Brain pericyte (primary cell): ENCODE measurements around the gene FGD5.
A peak's percentile ranks its signal among the peaks of the same experiment; 100 is the strongest.
"Not testable (repeated sequence)": the region's sequence is repeated elsewhere in the genome, so short reads cannot be mapped to it uniquely, and the experiment has no call there.

Experiments
- DNase-seq: peaks from one replicate; pipeline ENCODE4 v3.0.0-alpha.2; 2012; ENCODE audit warnings: low read depth, low spot score

Gene FGD5

GRCh38 chr3:14902719-14903118 is 84.0 kb downstream of the FGD5 start:
- DNase-seq, result no peak

- not testable (repeated sequence) for DNase-seq
These were observed 84.7 kb downstream of the FGD5 start for GRCh38 chr3:14903501-14903900.

- no peak for DNase-seq
These were observed 86.4 kb downstream of the FGD5 start for GRCh38 chr3:14905055-14905657.

DNA sequence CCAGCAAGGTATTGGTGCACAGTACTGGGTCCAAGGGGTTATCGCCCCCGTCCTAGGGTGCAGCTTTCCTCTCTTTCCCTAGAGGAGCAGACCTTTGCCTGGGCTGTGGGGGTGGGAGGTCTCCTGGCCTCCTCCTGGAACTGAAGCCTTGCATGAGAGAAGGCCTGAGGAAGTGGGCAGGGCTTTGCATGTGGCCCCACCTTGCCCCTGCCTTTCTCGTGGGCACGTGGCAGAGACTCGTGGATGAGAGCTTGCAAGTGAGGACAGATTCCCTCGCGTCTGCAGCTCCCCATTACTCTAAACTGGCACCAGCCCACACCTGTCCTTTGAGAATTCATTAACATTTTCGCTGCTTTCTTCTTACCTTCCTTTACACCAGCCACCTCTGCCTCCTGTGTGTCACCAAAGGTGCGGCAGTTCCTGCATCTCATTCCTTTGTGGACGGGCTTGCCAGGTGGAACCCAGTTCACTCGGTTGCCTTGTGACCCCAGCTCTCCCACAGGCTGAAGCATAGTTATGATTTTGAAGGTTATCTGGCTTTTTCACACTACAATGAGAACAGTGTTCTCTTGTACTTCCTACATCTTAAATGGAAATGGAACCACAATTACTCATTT is 87.7 kb downstream of the FGD5 start:
- no peak for DNase-seq

DNA sequence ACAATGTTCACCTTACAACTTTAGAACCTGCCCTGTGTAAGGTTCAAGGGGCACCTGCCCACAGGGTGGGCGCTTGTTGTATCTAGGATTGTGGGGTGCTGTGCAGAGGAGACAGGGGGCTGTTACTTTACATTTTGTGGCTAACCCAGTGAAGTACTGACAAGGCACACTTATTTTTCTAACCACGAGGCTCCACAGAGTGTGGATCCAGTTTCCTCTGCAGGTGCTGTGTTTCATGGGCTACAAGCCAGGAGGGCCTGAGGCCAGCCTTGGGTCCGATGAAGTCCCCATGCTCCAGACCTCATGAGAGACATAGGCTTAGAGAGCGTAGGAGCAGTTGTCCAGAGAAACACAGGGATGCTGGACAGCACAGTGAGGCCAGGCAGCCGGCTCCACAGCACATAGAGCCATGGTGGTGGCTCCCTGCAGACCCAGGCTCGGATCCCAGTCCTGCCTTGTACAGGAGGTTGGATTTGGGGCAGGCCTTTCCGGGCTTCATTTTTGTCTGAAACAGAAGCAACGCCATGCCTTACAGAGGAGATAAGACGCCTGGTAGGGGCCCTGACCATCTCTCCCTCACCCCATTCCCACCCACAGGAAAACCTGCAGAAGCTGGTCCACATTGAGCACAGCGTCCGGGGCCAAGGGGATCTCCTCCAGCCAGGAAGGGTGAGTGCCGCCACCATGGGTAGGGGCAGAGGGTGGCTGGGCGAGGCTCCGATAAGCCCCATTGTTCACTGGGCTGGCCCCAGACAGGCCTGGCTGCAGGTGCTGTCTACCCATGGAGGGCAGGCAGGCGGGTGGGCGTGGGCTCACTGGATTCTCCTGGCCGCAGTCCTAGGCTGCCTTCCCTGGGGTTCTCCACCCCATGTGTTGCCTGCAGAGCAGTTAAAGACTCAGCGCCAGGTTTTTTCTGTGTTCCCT is 88.5 kb downstream of the FGD5 start:
- no peak for DNase-seq

DNA sequence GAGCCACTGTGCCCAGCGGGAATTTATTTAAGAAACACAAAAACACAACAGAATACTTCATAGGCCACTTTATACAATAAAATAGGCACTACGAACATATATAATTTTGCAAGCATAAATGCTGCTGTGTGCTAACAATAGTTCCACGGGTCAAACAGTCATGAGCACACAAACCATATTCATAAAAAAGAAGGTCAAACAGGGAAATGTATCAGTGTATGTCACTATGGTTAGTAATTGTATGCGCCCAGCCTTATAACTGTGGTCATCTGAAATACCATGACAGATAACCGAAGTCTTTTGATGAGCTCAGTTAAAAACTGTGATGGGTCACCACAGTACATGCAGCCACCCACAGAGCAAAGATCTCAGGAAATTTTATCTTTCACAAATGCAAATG is 90.5 kb downstream of the FGD5 start:
- DNase-seq, result no peak

DNA sequence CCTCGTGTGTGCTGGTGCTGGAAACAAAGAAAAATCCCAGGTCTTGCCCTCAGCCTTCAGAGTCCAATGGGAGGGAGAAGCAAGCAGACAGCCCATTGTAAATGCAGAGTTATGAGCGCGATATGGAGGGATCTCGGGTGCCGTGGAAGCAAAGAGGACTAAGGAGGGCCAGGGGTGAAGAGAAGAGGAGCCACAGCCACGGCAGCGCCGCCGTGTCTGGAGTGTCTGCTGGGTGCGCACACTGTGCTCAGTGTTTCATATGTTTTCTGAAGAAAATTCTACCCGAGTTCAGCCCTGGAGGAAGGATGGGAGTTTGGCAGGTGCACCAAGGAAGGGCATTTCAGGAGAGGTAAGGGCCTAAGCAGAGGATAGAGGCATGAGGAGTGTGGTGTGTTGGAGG is 92.9 kb downstream of the FGD5 start:
- DNase-seq, result no peak

DNA sequence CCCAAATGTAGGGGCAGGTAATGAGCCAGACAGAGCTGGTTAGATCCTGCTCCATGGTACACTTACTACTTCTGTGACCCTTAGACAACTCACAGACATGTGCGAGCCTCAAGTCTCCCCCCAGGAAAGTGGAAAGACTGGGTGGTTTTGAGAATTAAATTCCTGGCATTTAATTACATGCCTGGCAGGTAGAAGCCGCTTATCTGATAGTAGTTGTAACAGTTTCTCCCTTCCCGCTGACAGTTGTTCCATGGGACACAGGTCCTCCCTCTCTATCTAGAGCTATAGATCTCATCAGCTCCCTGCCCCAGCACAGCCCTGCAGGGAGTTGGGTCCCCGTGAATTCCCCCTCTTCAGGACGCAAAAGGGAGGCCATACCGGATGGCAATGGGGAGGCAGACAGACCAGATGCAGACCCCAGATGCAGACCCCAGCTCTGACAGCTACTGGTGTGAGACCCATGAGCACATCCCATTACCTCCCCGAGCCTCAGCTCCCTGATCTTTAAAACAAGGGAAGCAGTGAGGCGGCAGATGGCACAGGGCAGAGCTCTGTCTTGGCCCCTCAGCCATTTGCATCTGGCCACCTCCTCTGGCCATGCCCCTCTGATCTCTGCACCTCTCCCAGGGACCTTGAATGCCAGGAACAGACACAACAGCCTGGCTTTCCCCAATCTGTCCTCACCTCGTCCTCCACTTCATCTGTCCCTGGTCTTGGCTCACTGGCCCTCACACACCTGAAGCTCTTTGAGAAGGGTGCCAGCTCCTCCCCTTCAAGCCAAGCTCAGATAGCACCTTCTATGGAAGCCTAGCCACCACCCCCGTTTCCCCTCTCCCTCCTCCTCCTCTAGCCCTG is 94.5 kb downstream of the FGD5 start:
- no peak for DNase-seq

GRCh38 chr3:14913926-14914778 is 95.4 kb downstream of the FGD5 start:
- DNase-seq, result no peak

GRCh38 chr3:14914779-14915117 is 96.0 kb downstream of the FGD5 start:
- no peak for DNase-seq

DNA sequence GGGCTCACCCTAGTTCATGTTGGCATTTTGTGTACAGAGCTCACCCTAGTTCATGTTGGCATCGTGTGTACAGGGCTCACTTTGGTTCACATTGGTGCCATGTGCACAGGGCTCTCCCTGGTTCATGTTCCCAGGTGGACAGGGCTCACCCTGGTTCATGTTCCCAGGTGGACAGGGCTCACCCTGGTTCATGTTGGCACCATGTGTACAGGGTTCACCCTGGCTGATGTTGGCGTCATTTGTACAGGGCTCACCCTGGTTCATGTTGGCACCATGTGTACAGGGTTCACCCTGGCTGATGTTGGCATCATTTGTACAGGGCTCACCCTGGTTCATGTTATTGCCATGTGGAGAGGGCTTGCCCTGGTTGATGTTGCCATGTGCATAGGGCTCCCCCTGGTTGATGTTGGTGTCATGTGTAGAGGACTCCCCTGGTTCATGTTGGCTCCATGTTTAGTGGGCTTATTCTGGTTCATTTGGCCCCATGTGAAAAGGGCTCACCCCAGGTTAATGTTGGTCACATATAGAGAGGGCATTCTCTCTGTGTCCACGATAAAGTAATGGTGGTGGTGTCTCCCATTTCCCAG is 97.0 kb downstream of the FGD5 start:
- no peak for DNase-seq

GRCh38 chr3:14918356-14918860 is 99.6 kb downstream of the FGD5 start:
- DNase-seq, result no peak

DNA sequence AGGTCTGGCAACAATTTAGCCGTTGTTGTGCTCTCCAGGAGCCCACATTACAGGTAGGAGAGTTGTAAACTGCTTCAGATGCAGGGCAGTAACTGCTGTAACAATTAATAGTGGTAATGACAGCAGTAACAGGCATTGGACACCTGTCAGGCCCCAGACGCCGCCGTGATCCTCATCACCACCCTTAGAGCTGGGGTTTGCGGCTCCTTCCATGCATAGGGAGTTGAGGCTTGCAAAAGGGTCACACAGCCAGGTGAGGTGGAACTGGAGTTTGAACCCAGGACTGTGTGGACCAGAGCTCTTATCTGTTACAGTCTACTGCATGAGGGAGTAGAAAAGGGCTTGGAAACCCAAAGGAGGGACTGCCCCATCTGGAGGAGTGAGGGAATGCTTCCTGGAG is 101.8 kb downstream of the FGD5 start:
- no peak for DNase-seq

GRCh38 chr3:14921034-14921616 is 102.4 kb downstream of the FGD5 start:
- peak; percentile 79 for DNase-seq

DNA sequence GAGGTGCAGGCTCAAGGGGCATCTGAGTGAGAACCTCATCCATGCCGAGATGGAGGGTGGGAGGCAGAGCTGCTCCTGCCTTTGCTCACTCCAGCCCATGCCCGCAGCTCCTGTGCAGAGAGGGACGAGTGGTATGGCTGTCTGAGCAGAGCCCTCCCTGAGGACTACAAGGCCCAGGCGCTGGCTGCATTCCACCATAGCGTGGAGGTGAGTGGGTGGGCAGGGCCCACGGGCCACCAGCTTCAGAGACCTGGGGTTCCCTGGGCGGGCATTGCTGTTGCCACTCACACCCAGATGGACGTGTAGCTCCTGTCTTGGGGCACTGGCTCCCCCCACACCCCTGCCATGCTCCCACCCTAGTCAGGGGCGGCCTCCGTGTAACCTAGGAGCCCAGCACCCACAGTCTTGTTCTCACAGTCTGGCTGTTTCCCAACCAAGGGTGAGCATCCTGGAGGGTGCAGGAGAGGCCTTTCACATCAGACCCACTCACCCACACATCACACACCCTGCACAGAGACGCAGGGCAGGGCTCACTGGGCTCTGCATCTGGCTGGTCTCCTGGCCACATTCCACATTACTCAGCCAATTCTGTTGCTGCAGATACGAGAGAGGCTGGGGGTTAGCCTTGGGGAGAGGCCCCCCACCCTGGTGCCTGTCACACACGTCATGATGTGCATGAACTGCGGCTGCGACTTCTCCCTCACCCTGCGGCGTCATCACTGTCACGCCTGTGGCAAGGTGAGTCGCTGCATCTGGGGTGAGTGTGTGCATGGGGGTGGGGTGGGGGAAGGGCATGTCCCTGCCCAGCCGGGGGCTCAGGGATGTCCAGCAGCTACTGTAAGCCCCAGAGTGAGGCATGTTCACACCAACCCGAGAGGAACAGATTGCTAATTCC is 103.3 kb downstream of the FGD5 start:
- DNase-seq, result no peak

DNA sequence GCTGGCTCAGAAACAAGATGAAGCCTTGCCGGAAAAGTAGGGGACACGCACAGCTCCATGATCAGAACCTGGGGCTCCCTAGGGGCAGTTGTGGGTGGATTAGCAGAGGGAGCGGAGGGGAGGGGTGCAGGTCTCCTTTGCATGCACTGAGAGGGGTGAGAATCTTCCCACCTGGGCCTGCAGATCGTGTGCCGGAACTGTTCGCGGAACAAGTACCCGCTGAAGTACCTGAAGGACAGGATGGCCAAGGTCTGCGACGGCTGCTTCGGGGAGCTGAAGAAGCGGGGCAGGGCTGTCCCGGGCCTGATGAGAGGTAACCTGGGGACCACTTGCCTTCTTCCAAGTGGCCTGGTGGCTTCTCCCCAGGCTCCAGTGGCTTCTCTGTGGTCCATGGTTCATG is 104.1 kb downstream of the FGD5 start:
- DNase-seq, result no peak

DNA sequence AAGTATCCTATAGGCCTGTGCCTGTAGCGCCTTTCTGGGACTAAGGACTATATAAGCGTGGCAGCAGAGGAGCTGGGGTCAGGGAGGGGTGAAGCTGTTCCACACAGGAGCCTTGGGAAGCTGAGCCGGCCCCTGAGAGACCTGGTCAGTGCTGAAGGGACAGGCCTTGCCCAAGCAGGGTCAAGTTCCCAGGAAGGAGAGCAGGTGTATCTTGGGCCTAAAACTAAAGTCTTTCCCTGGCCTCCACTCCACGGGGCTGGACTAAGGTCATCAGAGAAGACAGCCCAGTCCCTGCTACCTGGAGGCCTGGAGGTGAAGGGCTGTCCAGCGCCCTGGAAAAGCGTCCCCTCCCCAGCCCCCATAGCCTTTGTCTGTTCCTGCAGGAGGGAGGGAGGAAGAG is 104.7 kb downstream of the FGD5 start:
- DNase-seq, result no peak

DNA sequence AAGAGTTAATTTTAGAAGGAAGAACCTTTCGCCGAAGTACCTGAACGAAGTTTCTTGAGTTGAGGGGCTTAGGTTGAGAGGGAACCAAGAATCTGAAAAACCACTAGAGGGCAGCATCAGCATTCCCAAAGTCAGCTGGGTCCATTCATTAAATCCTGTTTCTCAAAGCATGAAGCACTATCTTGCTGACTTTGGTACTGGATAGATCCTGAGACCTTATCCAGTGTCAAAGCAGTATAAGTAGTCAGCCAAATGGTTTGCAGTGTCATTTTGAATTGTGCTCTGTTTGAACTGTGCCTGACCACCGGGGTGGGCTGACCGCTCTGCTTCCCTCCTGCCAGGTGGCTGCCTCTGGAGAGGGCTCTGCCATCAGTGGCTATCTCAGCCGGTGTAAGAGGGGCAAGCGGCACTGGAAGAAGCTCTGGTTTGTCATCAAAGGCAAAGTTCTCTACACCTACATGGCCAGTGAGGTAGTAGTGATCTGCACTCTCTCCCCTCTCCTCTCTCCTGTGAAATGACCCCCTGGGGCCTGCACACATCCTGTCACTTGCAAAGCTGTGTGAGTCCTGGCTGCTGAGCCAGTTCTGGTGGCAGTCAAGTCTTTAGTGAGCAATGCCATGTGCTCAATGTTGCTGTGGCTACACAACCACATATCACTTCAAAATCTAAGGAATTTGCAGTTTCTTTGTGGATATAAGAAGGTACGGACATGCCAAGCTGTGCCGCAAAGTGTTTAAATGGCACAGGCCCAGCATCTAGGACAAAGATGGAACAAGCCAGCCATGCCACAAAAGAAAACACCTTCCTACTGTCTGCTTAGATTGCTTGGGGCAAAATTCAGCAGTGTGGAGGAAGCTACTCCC is 107.2 kb downstream of the FGD5 start:
- no peak for DNase-seq
